Erythroblast (primary cell): ENCODE data around the gene COL1A2.

Source experiments
- GATA1 ChIP-seq: IDR thresholded peaks from 2 replicates; pipeline ENCODE4 v1.6.1; 2011; ENCODE audit warnings: low read depth, mild to moderate bottlenecking, control low read depth, low read length, moderate library complexity
- POLR2A ChIP-seq: IDR thresholded peaks from 2 replicates; pipeline ENCODE4 v1.6.1; 2011; ENCODE audit warnings: mild to moderate bottlenecking, low read length

DNA sequence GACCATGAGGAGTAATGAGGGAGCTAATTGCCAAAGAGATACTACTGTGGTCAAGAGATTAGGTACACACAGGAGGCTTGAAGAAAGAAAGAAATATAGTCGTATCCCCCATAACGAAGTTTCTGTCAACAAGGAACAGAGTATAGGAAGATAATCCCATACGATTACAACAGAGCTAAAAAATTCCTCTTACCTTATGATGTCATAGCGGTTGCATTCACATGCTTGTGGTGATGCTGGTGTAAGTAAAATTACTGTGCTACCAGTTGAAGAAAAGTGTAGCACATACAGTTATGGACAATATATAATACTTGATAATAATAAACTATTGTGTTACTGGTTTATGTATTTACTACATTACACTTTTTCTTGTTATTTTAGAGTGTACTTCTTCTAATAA is 63.3 kb downstream of the COL1A2 start:
- no peak for TF ChIP-seq POLR2A
- TF ChIP-seq GATA1 = no peak
